ENCODE measurements around the gene ASPM.
"Not testable (repeated sequence)": the region's sequence is repeated elsewhere in the genome, so short reads cannot be mapped to it uniquely, and the experiment has no call there.

The ASPM gene

GRCh38 chr1:197144570-197145325, 1.7 kb downstream of the ASPM start:
- no peak for DNase-seq (ENCODE audit: low read depth in 1 of 2, low spot score in 1 of 2)

GRCh38 chr1:197143276-197143675, 3.2 kb downstream of the ASPM start:
- DNase-seq (ENCODE audit: low read depth in 1 of 2, low spot score in 1 of 2) = no peak

DNA sequence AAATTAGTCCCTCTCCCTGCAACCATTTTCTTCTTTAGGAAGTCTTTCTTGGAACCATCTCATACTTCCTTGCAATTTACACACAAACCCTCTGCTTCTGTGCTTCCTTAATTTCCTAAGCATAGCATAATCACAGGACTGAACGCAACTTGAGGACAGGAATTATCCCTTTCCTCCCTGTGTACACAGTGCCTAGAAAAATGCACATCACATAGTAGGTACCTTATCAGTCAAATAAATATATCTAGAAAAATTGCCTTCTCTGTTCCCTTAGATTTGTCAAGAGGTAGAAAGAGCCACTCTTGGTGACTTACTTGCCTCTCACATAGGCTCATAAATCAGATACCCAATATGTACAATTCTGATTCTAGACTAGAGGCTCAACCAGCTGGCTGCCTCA, 4.9 kb downstream of the ASPM start:
- no peak for DNase-seq (ENCODE audit: low read depth in 1 of 2, low spot score in 1 of 2)

- no peak for DNase-seq (ENCODE audit: low read depth in 1 of 2, low spot score in 1 of 2)
Measured at GRCh38 chr1:197140121-197140520, 6.3 kb downstream of the ASPM start.

DNA sequence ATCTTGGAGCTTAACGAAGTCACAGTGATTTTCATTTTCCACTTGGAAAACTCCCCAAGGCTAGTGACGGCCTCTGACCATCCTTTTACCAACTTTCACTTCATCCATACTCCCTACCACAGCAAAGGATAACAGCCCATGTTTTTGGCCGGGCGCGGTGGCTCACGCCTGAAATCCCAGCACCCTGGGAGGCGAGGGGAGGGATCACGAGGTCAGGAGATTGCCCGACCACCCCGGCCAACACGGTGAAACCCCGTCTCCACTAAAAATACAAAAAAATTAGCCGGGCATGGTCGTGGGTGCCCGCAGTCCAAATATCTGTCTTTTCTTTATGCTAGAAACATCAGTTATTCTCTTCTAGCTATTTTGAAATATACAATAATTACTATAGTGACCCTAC, 7.3 kb downstream of the ASPM start:
- DNase-seq (ENCODE audit: low read depth in 1 of 2, low spot score in 1 of 2) = no peak

GRCh38 chr1:197137322-197137721, 9.1 kb downstream of the ASPM start:
- DNase-seq (ENCODE audit: low read depth in 1 of 2, low spot score in 1 of 2) = no peak

GRCh38 chr1:197130677-197131304, 15.7 kb downstream of the ASPM start:
- no peak for DNase-seq (ENCODE audit: low read depth in 1 of 2, low spot score in 1 of 2)

DNA sequence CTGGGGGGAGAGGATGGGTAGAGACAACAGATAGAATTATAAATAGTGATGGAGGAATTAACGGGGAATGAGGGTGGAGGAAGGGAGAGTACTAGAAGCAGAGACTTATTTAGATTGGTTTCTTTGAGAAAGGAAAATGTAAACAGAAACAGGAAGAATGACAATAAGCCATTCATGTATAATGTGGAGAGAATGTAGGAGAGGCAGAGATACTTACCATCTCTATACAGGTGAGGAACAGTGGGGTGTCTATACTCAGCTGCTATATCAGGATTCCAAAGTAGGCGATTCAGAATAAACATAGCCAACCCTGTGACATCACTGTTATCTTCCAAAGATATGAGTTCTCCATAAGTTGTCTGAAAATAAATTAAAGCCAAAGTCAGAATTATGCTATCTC, 16.8 kb downstream of the ASPM start:
- DNase-seq (ENCODE audit: low read depth in 1 of 2, low spot score in 1 of 2) = no peak

- DNase-seq (ENCODE audit: low read depth in 1 of 2, low spot score in 1 of 2) = no peak
Measured at GRCh38 chr1:197127246-197127912, 19.1 kb downstream of the ASPM start.

- no peak for DNase-seq (ENCODE audit: low read depth in 1 of 2, low spot score in 1 of 2)
Measured at GRCh38 chr1:197126691-197127090, 19.8 kb downstream of the ASPM start.

- no peak for DNase-seq (ENCODE audit: low read depth in 1 of 2, low spot score in 1 of 2)
Measured at GRCh38 chr1:197124376-197124775, 22.1 kb downstream of the ASPM start.

DNA sequence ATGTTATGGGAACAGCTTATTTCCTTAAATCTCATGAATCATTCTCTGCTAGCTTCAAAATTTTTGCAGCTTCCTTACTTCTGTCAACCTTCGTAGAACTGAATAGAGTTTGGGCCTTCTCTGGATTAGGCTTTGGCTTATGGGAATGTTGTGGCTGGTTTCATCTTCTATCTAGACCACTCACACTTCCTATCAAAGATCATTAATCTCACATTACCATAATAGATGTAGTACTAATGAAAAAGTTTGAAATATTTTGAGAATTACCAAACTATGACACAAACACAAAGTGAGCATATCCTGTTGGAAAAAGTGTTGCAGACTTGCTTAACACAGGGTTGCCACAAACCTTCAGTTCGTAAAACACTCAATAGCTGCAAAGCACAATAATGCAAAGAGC, 30.3 kb downstream of the ASPM start:
- DNase-seq (ENCODE audit: low read depth in 1 of 2, low spot score in 1 of 2) = no peak

DNA sequence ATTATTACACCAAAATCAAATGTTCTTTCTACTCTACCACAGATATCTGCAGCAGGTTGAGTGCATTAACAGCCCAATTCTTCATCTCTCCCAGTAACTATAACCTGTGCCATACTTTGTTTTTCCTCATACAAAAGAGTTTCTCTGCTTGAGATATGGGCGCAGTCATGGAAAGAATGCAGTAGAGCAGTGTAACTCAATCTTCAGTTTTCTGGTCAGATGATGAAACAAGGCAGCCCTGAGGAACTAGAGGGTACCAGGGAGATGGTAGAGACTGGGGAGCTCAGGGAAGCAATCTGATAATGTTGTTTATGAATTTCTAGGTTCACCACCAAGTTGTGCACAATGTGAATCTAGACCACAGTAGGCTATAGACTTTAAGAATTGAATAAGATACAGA, 39.6 kb downstream of the ASPM start:
- DNase-seq (ENCODE audit: low read depth in 1 of 2, low spot score in 1 of 2) = no peak

DNA sequence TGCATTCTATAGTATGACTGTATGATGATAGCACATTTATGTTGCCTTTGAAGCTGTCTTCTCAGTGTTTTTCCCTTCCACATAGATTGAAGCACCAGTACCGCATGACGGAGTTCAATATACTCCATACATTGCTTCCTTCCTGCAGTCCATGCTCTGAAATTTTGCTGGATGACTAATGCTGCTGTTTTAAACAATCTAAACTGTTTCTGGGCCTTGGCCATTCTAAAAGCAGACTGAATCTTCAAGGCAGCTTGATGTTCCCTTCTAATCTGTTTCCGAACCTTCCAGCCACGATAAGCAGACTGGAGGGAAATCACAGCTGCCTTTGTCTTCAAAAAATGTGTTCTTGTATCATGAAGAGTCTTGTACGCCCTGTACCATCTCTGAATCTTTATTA, 43.2 kb downstream of the ASPM start:
- no peak for DNase-seq (ENCODE audit: low read depth in 1 of 2, low spot score in 1 of 2)

- no peak for DNase-seq (ENCODE audit: low read depth in 1 of 2, low spot score in 1 of 2)
Measured at GRCh38 chr1:197101978-197102377, 44.5 kb downstream of the ASPM start.

DNA sequence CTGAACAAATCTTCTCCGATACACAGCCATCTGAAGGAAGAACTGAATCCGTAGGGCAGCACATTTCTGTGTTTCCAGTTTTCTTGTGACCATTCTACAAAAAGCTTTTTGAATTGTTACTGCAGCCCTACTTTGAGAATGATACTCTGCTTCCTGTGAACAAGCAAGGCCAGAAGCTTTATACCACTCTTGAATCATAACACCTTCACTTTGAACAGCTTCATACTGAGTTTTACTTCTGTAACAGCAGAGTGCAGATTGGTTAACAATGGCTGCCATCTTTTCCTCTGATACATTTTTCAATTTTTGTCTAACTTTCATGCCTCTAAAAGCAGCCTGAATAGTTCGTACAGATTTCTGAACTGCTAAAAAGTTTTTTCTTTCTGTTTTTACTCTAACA, 45.8 kb downstream of the ASPM start:
- no peak for DNase-seq (ENCODE audit: low read depth in 1 of 2, low spot score in 1 of 2)

GRCh38 chr1:197099444-197099843, 47.0 kb downstream of the ASPM start:
- DNase-seq (ENCODE audit: low read depth in 1 of 2, low spot score in 1 of 2) = no peak

- not testable (repeated sequence) for DNase-seq (ENCODE audit: low read depth in 1 of 2, low spot score in 1 of 2)
Measured at GRCh38 chr1:197096971-197097370, 49.5 kb downstream of the ASPM start.

DNA sequence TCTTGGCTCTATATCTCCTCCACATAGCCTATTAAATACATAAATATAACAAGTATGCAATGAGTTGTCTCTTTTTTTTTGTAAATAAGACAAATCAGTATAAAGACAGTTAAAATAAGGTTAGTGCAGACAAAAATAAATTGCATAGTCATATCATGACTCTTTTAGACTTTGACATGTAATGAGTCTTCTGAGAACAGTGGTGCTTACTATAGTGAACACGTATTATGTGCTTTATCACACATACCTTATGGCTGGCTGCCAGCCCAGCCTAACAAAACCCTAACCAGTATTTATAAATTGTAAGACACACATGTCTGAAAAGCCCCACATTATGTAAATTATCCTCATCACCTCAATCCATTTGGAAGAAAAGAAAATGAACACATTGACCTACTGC, 50.3 kb downstream of the ASPM start:
- DNase-seq (ENCODE audit: low read depth in 1 of 2, low spot score in 1 of 2) = no peak

DNA sequence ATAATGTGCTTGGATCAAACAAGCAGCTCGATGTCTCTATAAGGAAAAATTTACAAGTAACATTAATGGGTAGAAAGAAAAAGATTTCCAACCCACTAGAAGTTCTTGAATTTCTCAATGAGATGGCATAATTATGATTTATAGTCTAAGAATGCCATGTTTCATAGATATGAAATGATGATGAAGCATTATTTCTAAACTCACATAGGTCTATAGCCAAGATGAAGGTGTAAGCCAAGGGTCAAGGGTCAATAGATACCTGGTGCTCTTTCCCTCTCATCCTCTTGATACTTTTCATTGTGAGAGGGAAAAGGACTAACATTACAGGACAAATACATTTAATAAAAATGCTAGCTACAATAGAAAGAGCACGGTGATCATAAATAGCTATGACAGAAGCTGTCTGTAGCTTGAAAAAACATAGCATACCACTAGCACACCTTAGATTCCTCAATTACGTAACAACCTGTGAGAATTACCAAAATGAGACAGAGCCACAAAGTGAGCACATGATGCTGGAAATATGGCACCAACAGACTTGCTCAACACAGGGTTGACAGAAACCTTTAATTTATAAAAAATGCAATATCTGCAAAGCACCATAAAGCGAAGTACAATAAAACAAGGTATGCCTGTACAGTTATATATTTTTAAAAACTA, 53.1 kb downstream of the ASPM start:
- DNase-seq (ENCODE audit: low read depth in 1 of 2, low spot score in 1 of 2) = no peak

DNA sequence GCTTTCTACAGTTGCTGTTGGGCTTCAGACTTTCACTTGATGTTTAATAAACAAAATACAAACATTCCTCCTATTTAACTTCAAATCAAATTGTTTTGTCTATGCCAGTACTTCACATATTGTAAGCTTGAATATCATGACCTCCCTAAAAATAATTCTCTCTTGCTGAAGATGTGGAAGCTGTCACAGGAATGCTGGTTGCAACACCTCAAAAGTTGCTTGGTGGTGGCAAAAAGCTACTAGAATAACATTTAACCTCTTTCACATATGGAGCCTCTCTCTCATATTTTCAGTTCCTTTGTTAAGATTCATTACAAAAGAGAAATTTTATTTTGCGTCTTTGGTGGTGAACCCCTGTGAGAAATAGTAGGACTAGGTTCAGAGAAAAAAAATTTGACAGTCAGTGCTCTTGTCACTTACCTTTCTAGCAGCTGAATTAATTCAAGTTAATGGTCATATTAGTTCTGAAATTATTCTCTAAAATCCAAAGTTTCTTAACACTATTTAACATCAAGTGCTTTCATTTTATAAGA, 53.9 kb downstream of the ASPM start:
- no peak for DNase-seq (ENCODE audit: low read depth in 1 of 2, low spot score in 1 of 2)

GRCh38 chr1:197083474-197083873, 63.0 kb downstream of the ASPM start:
- no peak for DNase-seq (ENCODE audit: low read depth in 1 of 2, low spot score in 1 of 2)

Data from activated T-helper 1 cell treated with anti-CD3 and anti-CD28 coated beads, Interleukin-2, amount 50 U/mL, for 16 hours (primary cell).